ENCODE measurements around the gene CSF2. TPM values are rescaled to one million over a fixed set of nuclear protein-coding genes. Genes with fewer than 3 reads are reported as not detected.
"Not testable (repeated sequence)": the region's sequence is repeated elsewhere in the genome, so short reads cannot be mapped to it uniquely, and the experiment has no call there.

CSF2 gene
- total RNA-seq, 2 donors from 2014 or later, result 31.1 to 50.7 TPM

DNA sequence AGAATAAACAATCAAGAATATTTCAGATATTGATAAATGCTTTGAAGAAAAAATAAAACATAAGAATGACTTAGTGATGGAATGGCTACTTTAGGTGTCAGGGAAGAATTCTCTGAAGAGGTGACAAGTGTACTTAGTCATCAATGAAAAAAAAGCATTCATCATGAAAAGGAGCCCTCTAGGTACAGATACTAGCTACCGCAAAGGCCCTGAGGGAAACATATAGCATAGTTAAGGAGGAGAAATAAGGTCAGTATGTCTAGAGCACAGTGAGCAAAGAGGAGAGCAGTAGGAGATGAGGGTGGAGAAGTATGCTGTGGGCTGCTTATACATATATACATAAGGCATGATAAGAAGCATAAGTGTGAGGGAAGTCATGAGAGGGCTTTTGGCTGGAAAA lies 41.8 kb downstream of the CSF2 start:
- H3K27me3 Mint-ChIP-seq (ENCODE audit: low read depth), result no peaks in the 10 kb centered on the region
- H3K9me3 Mint-ChIP-seq, result peaks cover 2 to 4% of the 10 kb centered on the region in 2 donors
- H3K4me3 Mint-ChIP-seq, result peak overlapping the region in 1 of 2 donors; percentile 10
- peak overlapping the region; percentile 74 for H3K27ac Mint-ChIP-seq
- peaks cover 50% of the 10 kb centered on the region for H3K4me1 Mint-ChIP-seq (ENCODE audit: low read depth)
- H3K36me3 Mint-ChIP-seq (ENCODE audit: insufficient read depth in 2 of 2), result peaks cover 6 to 8% of the 10 kb centered on the region in 2 donors
- peak; percentile 71 to 73 for ATAC-seq (replicated peaks in 1 of 2)
- no peak for DNase-seq

DNA sequence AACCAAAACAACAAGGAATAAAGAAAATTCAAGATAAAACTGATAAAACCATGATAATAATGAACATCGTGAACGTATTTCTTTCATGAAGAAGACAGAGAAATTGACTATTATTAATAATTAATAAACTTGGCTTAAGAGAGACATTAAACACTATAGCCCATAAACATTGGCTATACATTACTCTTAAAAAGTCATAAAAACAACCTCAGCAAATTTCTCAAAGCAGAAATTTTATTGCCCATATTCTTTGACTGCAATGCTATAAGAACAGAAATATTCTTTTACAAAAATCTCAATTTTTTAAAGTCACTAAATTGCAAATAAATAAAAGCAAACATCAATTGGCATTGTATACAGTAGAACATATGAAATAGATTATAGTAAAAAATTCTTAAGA lies 42.5 kb downstream of the CSF2 start:
- DNase-seq (no peak), ATAC-seq (replicated peaks in 1 of 2) (no peak)
- no peaks in the 10 kb centered on the region for H3K27me3 Mint-ChIP-seq (ENCODE audit: low read depth)
- peak overlapping the region; percentile 74 for H3K27ac Mint-ChIP-seq
- peaks cover 43% of the 10 kb centered on the region for H3K4me1 Mint-ChIP-seq (ENCODE audit: low read depth)
- peaks cover 4% of the 10 kb centered on the region in 2 donors for H3K9me3 Mint-ChIP-seq
- H3K36me3 Mint-ChIP-seq (ENCODE audit: insufficient read depth in 2 of 2), result peaks cover 6 to 8% of the 10 kb centered on the region in 2 donors
- H3K4me3 Mint-ChIP-seq, result no peak overlapping the region

DNA sequence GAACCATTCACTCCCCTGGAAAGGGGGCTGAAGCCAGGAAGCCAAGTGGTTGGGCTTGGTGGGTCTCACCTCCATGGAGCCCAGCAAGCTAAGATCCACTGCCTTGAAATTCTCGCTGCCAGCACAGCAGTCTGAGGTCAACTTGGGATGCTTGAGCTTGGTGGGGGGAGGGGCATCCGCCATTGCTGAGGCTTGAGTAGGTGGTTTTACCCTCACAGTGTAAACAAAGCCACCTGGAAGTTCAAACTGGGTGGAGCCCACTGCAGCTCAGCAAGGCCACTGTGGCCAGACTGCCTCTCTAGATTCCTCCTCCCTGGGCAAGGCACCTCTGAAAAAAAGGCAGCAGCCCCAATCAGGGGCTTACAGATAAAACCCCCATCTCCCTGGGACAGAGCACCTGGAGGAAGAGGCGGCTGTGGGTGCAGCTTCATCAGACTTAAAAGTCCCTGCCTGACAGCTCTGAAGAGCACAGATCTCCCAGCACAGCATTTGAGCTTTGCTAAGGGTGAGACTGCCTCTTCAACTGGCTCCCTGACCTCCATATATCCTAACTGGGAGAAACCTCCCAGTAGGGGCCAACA lies 43.4 kb downstream of the CSF2 start:
- H3K4me1 Mint-ChIP-seq (ENCODE audit: low read depth), result peaks cover 36% of the 10 kb centered on the region
- not testable (repeated sequence) for H3K36me3 Mint-ChIP-seq (ENCODE audit: insufficient read depth in 2 of 2); ATAC-seq (replicated peaks in 1 of 2); DNase-seq; H3K4me3 Mint-ChIP-seq; H3K27me3 Mint-ChIP-seq (ENCODE audit: low read depth); H3K27ac Mint-ChIP-seq; H3K9me3 Mint-ChIP-seq

DNA sequence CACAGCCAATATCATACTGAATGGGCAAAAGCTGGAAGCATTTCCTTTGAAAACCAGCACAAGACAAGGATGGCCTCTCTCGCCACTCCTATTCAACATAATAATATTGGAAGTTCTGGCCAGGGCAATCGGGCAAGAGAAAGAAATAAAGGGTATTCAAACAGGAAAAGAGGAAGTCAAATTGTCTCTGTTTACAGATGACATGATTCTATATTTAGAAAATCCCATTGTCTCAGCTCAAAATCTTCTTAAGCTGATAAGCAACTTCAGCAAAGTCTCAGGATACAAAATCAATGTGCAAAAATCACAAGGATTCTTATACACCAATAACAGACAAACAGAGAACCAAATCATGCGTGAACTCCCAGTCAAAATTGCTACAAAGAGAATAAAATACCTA lies 47.1 kb downstream of the CSF2 start:
- not testable (repeated sequence) for DNase-seq; ATAC-seq (replicated peaks in 1 of 2); H3K36me3 Mint-ChIP-seq (ENCODE audit: insufficient read depth in 2 of 2); H3K4me3 Mint-ChIP-seq; H3K27me3 Mint-ChIP-seq (ENCODE audit: low read depth); H3K4me1 Mint-ChIP-seq (ENCODE audit: low read depth); H3K9me3 Mint-ChIP-seq
- H3K27ac Mint-ChIP-seq, result peak overlapping the region; percentile 36

DNA sequence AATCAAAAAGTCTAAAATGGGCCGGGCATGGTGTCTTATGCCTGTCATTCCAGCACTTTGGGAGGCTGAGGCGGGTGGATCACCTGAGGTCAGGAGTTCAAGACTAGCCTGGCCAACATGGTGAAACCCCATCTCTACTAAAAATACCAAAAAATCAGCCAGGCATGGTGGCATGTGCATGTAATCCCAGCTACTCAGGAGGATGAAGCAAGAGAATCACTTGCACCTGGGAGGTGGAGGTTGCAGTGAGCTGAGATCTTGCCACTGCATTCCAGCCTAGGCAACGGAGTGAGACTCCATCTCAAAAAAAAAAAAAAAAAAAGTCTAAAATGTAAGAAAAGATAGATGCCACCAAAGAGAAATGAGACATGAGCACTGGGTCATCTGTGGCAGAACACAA lies 49.4 kb downstream of the CSF2 start:
- not testable (repeated sequence) for DNase-seq; H3K4me1 Mint-ChIP-seq (ENCODE audit: low read depth); ATAC-seq (replicated peaks in 1 of 2); H3K27ac Mint-ChIP-seq; H3K4me3 Mint-ChIP-seq
- Mint-ChIP-seq H3K27me3 (ENCODE audit: low read depth) (peaks cover 14% of the 10 kb centered on the region), H3K9me3 (peaks cover 7 to 11% of the 10 kb centered on the region in 2 donors), H3K36me3 (ENCODE audit: insufficient read depth in 2 of 2) (peaks cover 8 to 14% of the 10 kb centered on the region in 2 donors)

DNA sequence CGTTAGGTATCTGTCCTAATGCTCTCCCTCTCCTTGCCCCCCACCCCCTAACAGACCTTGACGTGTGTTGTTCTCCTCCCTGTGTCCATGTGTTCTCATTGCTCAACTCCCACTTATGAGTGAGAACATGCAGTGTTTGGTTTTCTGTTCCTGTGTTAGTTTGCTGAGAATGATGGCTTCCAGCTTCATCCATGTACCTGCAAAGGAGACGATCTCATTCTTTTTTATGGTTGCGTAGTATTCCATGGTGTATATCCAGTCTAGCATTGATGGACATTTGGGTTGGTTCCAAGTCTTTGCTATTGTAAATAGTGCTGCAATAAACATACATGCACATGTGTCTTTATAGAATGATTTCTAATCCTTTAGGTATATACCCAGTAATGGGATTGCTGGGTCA lies 50.0 kb downstream of the CSF2 start:
- DNase-seq, result not testable (repeated sequence)
- Mint-ChIP-seq H3K27me3 (ENCODE audit: low read depth) (peaks cover 20% of the 10 kb centered on the region), H3K36me3 (ENCODE audit: insufficient read depth in 2 of 2) (peaks cover 14 to 20% of the 10 kb centered on the region in 2 donors)

More for the DNA sequence above, 50.0 kb downstream of the CSF2 start:
- not testable (repeated sequence) for H3K4me3 Mint-ChIP-seq; H3K4me1 Mint-ChIP-seq (ENCODE audit: low read depth); ATAC-seq (replicated peaks in 1 of 2); H3K27ac Mint-ChIP-seq
- peaks cover 13 to 15% of the 10 kb centered on the region in 2 donors for H3K9me3 Mint-ChIP-seq

Other genes with a start within 250 kb of the CSF2 start
- gene MEIKIN, start 128.1 kb upstream of the CSF2 start, total RNA-seq, result under 1 TPM in 1 of 2 donors, not detected in 1; 0.19 TPM
- 1 to 10 TPM; 5.9 to 8.2 TPM for gene ACSL6, start 62.1 kb upstream of the CSF2 start, total RNA-seq
- gene IL3, start 13.1 kb upstream of the CSF2 start, total RNA-seq, result 1 to 10 TPM; 6.2 to 8.9 TPM
- 1 to 10 TPM; 3.2 to 5.9 TPM for gene P4HA2, start 154.1 kb downstream of the CSF2 start, total RNA-seq
- gene PDLIM4, start 183.9 kb downstream of the CSF2 start, total RNA-seq, result 1 to 10 TPM in 1 of 2 donors, under 1 TPM in 1; 0.79 to 1.2 TPM
- gene SLC22A4, start 220.6 kb downstream of the CSF2 start, total RNA-seq, result 1 to 10 TPM; 1.8 to 2.9 TPM